CD4-positive, alpha-beta T cell treated with Interleukin-15 for 1 hour (primary cell): ENCODE data around the gene CYSLTR2.

Source experiments
- DNase-seq: peaks from one replicate; pipeline ENCODE4 v3.0.0-alpha.2; 2020

Gene CYSLTR2

DNA sequence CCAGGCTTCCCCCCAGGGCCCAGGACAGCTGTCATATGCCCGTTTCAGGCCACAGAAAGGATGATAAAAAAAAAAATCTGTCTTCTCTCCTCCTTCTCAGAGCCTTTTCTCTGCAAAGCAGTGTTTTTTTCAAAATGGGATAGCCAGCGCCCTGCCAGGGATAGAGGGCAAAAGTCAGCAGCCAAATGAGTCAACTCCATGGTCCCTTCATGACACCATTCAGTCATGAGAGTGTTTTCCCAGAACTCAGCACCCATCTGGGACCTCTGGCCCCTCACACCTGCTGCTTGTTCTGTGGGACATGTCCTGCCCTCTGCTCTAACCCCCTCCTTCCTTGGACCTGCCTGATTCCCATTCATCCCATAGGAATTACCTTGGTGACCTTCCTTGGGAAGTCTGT, 95.0 kb downstream of the CYSLTR2 start:
- no peak for DNase-seq

DNA sequence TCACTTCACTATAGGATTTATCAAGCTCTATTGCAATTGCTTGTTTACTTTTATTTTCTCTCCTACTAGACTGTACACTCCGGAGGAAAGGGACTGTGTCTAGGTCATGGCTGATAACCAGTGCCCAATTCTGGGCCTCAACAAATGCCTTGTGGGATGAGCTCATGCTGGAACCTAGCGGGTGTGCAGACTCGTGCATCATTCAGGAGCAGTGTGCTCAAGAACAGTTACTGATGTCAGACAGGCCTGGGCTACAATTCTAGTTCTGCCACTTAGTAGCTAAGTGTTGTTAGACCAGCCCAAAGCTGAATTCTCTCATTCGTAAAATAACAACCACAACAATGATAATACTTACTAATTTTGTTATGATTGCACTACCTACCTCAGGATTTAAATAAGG, 95.4 kb downstream of the CYSLTR2 start:
- no peak for DNase-seq

DNA sequence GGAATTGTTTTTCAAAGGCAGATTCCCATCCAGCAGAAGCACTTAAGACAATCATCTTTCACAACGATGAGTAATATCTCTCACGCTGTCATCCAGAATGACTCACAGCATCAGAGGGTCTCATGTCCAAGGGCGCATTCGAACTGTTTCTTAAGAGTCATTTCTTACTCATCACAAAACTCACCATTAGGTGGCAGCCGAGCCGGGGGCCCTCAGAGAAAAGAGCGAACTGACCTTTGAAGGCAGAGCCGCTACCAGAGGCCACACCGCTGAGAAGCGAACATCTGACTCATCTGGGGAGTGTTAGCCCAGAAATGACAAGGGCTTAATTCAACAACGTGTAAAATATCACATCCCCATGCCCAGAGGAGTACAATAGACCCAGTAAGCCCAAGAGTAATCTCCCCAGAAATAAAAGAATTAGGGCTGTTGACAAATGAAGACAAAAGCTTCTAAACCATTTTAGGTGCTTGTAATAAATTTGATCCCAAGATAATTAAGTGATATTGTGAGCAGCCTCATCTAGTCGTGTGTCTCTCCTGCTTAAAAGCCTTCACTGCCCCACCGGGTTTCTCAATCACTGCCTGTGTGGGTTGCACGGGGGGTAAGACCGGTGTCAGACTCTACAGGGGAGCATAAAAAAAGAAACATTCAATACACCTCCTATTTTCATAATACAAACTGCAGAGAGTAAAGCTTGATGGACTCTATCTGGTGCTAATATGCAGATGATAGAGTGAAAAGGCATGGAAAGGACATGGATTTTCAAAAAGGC, 96.2 kb downstream of the CYSLTR2 start:
- peak; percentile 54 for DNase-seq

DNA sequence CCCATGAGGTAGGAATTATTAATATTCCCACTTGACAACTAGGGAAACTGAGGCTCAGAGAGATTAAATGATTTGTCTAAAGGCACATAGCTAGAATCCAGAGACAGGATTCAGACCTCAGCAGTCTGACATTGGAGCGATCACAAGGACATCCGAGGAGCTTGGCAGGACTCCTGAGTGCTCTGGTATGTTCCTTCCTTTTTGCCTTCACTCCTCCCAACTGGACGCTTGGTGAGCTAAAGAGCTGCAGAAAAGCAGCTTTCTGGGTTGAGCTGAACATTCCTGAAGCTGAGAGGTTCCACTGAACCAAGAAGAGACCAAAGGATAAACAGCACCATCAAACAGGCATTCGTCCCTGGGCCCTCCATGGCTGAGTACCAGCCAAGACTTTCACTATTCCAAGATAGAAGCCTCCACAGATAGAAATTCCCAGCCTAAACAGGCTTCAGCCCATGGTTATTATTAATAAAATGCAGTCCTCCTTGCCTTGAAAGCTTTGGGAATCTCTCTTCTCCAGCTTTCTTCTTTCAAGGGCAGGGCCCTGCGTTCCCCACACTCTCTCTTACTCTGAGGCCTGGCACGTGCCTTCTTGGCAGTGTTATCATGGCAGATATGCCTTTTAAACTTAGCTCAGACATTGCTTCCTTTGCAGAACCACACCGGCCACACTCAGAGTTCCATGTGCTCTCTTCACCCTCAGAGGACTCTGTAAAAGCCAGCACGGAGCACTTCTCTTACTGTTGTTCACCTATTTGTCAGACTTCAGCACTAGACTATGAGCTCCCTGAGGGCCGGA, 97.1 kb downstream of the CYSLTR2 start:
- DNase-seq, result no peak

DNA sequence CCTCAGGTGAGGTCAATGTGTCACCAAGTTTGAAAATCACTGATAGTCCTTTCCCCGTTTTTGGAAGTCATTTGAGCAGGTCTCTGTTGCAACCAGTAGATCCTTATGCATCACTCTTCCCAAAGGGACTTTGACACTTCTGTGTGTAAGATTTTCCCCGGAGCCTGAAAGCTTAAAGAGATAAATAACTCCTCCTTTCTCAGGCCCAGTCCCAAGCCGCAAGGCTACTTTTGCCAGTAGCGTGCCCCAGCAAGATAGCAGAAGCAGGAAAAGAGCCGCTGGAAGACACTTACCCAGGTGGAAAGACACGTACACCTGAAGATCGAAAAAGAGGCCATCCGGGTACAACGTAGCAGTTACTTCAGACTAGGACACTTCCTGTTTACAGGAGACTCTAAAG, 106.9 kb downstream of the CYSLTR2 start:
- DNase-seq, result no peak
